Activated T-helper 2 cell treated with anti-CD3 and anti-CD28 coated beads, Interferon-gamma antibody, Interleukin-2, Interleukin-4, amounts not matched to agents 10 μg/mL and 5 μg/mL and 100 μg/mL, durations not matched to agents 14 hours and 24 hours and 36 hours (primary cell): Measurements from ENCODE around the gene PSAPL1. TPM values are rescaled to one million over a fixed set of nuclear protein-coding genes. Genes with fewer than 3 reads are reported as not detected.

ENCODE experiments used
- DNase-seq: peaks from one replicate; pipeline ENCODE4 v3.0.0; 2021; ENCODE audit warnings: low spot score
- H3K27ac Mint-ChIP-seq: one replicate; pipeline ENCODE4 v1.8.0; 2021; ENCODE audit warnings: mixed read lengths
- H3K27me3 Mint-ChIP-seq: one replicate; pipeline ENCODE4 v1.8.0; 2021; ENCODE audit warnings: low read depth, mixed read lengths
- H3K36me3 Mint-ChIP-seq: one replicate; pipeline ENCODE4 v1.8.0; 2021; ENCODE audit warnings: low read depth, mixed read lengths
- H3K4me1 Mint-ChIP-seq: one replicate; pipeline ENCODE4 v1.8.0; 2021; ENCODE audit warnings: low read depth, mixed read lengths
- H3K4me3 Mint-ChIP-seq: one replicate; pipeline ENCODE4 v1.8.0; 2021; ENCODE audit warnings: low read depth, mild to moderate bottlenecking, moderate library complexity, mixed read lengths
- H3K9me3 Mint-ChIP-seq: one replicate; pipeline ENCODE4 v1.8.0; 2021; ENCODE audit warnings: mixed read lengths
- intact Hi-C: fragments of 100-400 bp; cut with micrococcal nuclease; formaldehyde crosslinking; loops from one replicate; pipeline ENCODE4 v1.15.1; 2023
- total RNA-seq: library from RNA; stranded (reverse); gene quantifications from 2 replicates; pipeline ENCODE4 v1.2.3, GENCODE V29; 2022

PSAPL1 gene
- total RNA-seq, 1 donor from 2014 or later: not detected

DNA sequence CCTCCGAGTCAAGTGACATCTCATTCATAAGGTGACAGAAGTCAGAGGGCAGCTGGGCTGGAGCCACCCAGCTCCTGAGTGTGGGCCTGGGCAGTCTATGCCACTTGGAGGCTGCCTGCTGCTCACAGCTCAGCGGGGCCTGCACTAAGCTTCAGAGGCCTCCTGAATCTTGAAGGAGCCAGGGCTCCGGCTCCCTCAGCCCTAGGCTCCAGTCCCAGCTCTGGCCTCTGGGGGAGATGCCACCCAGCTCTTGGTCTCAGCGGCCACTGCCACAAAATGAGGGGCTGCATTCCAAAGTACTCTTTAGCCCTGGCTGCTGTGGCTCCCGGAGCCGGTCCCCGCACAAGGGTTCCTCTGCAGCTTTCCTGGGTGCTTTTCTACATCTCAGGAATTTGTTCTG is 32.7 kb upstream of the PSAPL1 start:
- intact Hi-C loops: no loop called here
- H3K4me1 Mint-ChIP-seq: no peaks in the 10 kb centered on the region
- H3K27ac Mint-ChIP-seq: no peak overlapping the region
- H3K4me3 Mint-ChIP-seq: no peak overlapping the region
- no peaks in the 10 kb centered on the region for H3K9me3 Mint-ChIP-seq
- H3K36me3 Mint-ChIP-seq: no peaks in the 10 kb centered on the region
- DNase-seq: no peak
- H3K27me3 Mint-ChIP-seq: peaks cover 5% of the 10 kb centered on the region

DNA sequence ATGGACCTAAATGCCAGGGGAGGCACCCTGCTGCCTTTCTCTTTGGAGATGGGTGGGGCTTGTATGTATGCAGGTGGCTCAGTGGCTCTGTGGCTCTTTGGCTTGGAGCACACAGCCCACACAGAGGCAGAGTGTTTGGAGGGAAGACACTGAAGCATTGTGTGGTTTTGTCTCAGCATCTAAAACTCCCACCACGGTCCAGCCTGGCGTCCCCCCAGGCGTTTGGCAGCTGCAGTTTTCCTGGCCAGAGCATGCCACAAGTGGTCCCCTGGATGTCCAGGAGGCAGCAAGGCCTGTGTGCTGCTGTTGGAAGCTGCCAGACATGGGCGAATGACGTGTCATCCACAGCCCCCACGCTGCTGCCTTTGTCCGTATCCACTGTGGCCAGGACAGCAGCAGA is 32.2 kb upstream of the PSAPL1 start:
- no peaks in the 10 kb centered on the region for H3K36me3 Mint-ChIP-seq
- H3K27ac Mint-ChIP-seq: no peak overlapping the region
- intact Hi-C loops: no loop called here
- peaks cover under 1% of the 10 kb centered on the region for H3K27me3 Mint-ChIP-seq
- H3K4me1 Mint-ChIP-seq: no peaks in the 10 kb centered on the region
- H3K9me3 Mint-ChIP-seq: no peaks in the 10 kb centered on the region
- no peak for DNase-seq
- no peak overlapping the region for H3K4me3 Mint-ChIP-seq

DNA sequence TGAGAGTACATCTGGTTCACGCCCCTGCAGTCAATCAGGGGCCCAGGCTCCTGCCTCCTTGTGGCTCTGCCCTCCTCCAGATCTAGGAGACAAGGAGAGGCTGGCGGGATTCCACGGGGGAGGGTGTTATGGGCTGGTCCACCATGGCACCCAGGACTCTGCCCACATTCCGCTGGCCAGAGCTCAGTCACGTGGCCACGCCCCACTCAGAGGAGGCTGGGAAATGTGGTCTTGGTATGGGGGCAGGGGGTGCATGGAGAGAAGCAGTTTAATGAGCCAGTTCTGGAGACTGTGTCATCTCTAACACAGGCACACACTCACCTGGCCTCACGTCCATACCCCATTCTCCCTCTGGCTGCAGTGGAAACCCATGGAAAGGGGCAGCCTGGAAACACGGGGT is 31.5 kb upstream of the PSAPL1 start:
- Mint-ChIP-seq H3K4me1 (no peaks in the 10 kb centered on the region), H3K9me3 (no peaks in the 10 kb centered on the region), H3K36me3 (no peaks in the 10 kb centered on the region), H3K4me3 (no peak overlapping the region), H3K27ac (no peak overlapping the region), H3K27me3 (no peaks in the 10 kb centered on the region)
- intact Hi-C loops: no loop called here
- no peak for DNase-seq

DNA sequence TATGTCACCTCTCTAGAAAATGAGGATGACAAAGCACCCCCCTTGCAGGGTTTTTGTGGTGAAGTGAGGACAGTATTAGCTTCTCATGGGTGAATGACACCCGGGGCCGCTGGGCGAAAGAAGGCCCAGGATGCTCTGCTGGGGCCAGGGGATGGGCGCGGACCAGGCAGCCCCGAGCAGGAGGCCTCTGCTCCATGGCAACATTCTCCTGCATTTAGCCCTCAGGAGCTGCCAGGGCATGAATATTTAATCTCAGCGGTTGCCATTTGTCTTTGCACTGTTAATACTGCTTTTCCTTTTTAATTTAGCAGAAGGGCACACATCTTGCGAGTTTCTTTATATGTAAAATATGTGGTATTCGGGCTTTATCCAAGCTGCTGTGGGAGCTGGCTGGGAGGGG is 30.3 kb upstream of the PSAPL1 start:
- H3K4me3 Mint-ChIP-seq: no peak overlapping the region
- H3K27me3 Mint-ChIP-seq: no peaks in the 10 kb centered on the region
- H3K27ac Mint-ChIP-seq: no peak overlapping the region
- intact Hi-C loops: no loop called here
- no peak for DNase-seq
- no peaks in the 10 kb centered on the region for H3K9me3 Mint-ChIP-seq
- no peaks in the 10 kb centered on the region for H3K36me3 Mint-ChIP-seq
- no peaks in the 10 kb centered on the region for H3K4me1 Mint-ChIP-seq

DNA sequence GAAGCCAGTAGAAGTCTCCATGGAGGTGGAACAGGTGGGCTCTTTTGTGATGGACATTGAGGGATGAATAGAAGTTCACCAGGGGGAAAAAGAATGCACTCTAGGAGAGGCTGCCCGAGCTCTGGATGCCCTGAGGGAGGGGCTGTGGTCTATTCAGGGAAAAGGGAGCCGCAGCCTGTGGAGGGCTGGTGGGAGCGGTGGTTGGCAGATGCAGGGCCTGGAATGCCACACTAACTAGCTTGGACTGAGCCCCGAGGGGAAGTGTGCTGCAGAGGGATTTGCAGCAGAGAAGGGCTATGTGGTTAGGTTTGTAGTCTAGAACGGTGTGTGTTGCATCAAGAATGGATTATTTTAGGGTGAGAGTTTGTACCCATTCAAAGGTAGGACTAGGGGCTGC is 29.5 kb upstream of the PSAPL1 start:
- H3K27me3 Mint-ChIP-seq: no peaks in the 10 kb centered on the region
- no peak overlapping the region for H3K4me3 Mint-ChIP-seq
- H3K4me1 Mint-ChIP-seq: no peaks in the 10 kb centered on the region
- H3K9me3 Mint-ChIP-seq: no peaks in the 10 kb centered on the region
- intact Hi-C loops: no loop called here
- H3K36me3 Mint-ChIP-seq: no peaks in the 10 kb centered on the region
- no peak overlapping the region for H3K27ac Mint-ChIP-seq
- no peak for DNase-seq

DNA sequence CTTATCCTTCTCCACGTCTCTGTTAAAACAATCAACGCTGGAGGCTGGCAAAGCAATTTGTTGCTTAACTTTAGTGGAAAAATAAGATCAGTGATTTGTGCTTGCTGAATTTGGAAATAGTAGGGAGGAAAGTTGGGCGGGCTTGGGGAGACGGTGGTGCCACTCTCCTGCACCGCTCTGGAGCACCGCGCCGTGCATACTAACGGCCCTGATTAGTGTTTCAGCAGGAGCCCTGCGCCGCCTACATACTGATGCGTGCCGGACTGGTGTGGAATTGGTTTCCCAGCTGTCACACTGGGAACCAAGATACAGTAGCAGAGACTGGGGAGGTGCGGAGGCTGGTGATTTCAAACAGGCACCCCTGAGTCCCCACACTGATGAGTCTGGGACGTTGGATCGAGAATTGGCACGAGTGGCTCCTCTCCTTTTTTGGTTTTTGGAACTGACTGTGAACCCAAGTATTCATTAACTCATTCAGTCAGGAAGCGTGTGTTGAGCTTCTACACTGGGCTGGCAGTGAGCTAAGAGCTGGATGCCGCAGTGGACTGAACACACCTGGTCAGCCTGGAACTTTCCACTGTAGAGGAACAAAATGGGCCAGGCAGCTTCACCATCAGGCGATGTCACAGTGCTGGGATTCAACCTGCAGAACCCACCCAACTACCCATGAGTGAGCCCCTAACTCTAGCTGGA is 29.0 kb upstream of the PSAPL1 start:
- Mint-ChIP-seq H3K4me3 (no peak overlapping the region), H3K27me3 (no peaks in the 10 kb centered on the region), H3K27ac (no peak overlapping the region), H3K4me1 (no peaks in the 10 kb centered on the region), H3K36me3 (no peaks in the 10 kb centered on the region), H3K9me3 (no peaks in the 10 kb centered on the region)
- intact Hi-C loops: no loop called here
- DNase-seq: no peak

DNA sequence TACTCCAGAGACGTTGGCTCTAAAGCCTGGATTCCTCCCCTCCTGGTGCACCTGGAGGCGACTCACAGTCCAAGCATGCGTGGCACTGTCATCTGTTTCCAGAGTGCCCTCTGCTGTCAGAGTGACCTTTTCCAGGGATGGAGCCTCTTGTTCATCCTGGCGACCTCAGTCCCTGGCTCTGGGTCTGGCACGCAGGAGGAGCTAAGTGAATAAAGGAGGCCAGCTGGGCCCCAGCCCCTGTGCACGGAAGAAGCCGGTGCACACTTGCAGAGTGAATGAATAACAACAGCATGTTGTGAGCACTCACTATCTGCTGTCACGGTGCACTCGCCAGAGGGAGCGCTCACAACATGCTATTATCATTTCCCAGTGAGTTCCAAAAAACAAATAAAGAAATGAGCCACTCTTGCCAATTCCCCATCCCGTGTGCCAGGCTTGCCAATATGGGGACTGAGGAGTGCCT is 27.8 kb upstream of the PSAPL1 start:
- Mint-ChIP-seq H3K27me3 (no peaks in the 10 kb centered on the region), H3K36me3 (no peaks in the 10 kb centered on the region)
- intact Hi-C loops: no loop called here

DNA sequence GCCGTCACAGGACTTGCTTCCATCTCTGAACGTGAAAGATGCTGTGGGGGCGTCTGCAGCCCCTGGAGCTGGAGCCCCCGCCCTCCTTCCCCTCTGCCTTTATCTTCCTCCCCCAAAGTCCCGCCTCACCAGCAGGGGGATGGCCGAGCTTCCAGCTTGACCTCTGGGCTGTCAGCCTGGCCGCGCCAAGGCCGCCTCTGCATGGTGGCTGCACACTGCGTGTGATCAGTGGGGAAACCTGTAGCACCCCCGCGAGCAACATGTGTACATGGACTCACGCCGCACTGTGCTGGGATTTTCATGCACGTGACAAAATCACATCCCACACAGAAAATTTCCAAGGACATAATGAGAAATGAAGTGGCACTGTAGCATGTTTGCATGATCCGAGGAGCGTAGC is 26.5 kb upstream of the PSAPL1 start:
- intact Hi-C loops: no loop called here
- DNase-seq: no peak
- no peak overlapping the region for H3K27ac Mint-ChIP-seq
- no peaks in the 10 kb centered on the region for H3K4me1 Mint-ChIP-seq
- H3K36me3 Mint-ChIP-seq: no peaks in the 10 kb centered on the region
- no peaks in the 10 kb centered on the region for H3K27me3 Mint-ChIP-seq
- no peaks in the 10 kb centered on the region for H3K9me3 Mint-ChIP-seq
- H3K4me3 Mint-ChIP-seq: no peak overlapping the region

More for the DNA sequence above, 27.8 kb upstream of the PSAPL1 start:
- no peak for DNase-seq
- Mint-ChIP-seq H3K27ac (no peak overlapping the region), H3K4me1 (no peaks in the 10 kb centered on the region), H3K9me3 (no peaks in the 10 kb centered on the region), H3K4me3 (no peak overlapping the region)

DNA sequence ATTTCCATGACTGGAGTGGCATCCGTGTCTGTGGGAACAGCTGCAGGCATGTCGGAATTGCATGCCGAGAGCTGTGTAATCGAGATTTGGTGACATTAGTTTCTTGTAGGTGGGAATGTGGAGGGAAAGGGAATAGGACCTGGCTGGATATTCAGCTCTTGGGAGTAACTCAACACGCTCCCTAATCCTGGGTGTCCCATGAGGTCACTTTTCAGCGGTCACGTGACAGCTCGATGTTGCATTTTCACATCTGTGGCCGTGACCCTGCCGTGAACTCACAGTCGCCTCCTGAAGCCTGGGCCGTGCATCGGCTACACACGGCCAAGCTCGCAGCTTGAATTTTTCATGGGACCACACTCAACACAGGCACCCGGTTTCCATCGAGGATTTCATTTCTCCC is 25.8 kb upstream of the PSAPL1 start:
- intact Hi-C loops: no loop called here
- Mint-ChIP-seq H3K4me1 (no peaks in the 10 kb centered on the region), H3K36me3 (no peaks in the 10 kb centered on the region), H3K27me3 (no peaks in the 10 kb centered on the region), H3K4me3 (no peak overlapping the region), H3K9me3 (no peaks in the 10 kb centered on the region), H3K27ac (no peak overlapping the region)
- no peak for DNase-seq

DNA sequence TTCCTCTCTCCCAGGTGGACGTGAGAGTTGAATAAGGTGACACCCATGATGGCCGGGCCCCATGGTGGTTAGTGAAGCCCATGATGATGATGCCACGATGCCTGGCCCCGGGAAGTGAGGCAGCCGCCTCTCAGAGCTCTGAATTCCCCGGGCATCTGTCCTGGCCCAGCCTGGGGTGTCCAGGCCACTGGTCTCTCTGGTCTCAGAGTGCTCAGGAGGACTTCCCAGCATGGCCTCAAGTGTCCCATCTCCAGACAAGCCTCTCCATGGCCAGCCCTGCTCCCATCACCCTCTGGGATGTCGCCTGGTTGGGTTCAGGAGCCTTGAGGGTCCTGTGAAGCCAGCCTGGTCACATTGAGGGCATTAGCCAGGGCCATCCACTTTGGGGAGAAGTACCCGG is 24.7 kb upstream of the PSAPL1 start:
- H3K4me3 Mint-ChIP-seq: no peak overlapping the region
- no peaks in the 10 kb centered on the region for H3K4me1 Mint-ChIP-seq
- no peak overlapping the region for H3K27ac Mint-ChIP-seq
- no peaks in the 10 kb centered on the region for H3K9me3 Mint-ChIP-seq
- H3K36me3 Mint-ChIP-seq: no peaks in the 10 kb centered on the region
- no peak for DNase-seq
- H3K27me3 Mint-ChIP-seq: no peaks in the 10 kb centered on the region
- intact Hi-C loops: no loop called here

DNA sequence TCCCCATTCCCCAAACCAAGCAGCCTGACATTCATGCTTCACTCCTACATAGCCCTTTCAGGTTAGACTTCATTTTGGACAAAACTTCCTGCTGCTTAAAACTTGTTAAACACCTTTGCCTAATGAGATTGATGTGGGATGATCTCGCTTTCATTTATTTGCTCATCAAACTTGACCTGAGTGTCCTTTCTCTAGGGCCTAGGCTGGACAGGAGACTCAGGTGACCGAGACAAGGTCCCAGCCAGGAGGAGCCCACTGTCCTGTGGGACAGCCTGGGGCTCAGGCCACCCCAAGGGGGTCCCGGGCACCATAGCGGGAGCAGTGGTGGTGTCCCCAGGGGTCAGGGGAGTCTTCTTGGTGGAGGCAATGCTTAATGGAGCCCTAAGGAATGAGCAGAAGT is 23.7 kb upstream of the PSAPL1 start:
- H3K27ac Mint-ChIP-seq: no peak overlapping the region
- no peaks in the 10 kb centered on the region for H3K27me3 Mint-ChIP-seq
- no peaks in the 10 kb centered on the region for H3K9me3 Mint-ChIP-seq
- H3K4me3 Mint-ChIP-seq: no peak overlapping the region
- H3K36me3 Mint-ChIP-seq: no peaks in the 10 kb centered on the region
- H3K4me1 Mint-ChIP-seq: no peaks in the 10 kb centered on the region
- intact Hi-C loops: no loop called here
- no peak for DNase-seq

DNA sequence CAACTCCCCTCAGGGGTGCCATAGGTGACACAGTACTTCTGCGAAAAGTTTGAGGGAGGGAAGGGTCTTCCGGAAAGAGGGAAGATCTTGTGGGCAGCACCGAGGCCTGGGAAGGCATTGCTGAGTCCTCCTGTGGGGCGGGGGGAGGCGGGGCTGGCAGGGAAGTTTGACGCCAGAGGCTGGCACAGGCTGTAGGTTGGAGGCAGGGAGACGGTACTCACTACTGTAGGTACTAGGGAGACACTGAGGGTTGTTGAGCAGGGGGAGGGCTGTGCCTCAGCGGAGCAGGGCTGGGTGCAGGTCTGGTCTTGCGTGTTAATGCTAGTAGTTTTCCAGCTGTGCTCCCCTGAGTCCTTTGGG is 23.3 kb upstream of the PSAPL1 start:
- H3K36me3 Mint-ChIP-seq: no peaks in the 10 kb centered on the region
- intact Hi-C loops: no loop called here
- no peak for DNase-seq
- no peak overlapping the region for H3K27ac Mint-ChIP-seq
- no peaks in the 10 kb centered on the region for H3K9me3 Mint-ChIP-seq
- H3K4me1 Mint-ChIP-seq: no peaks in the 10 kb centered on the region
- H3K27me3 Mint-ChIP-seq: no peaks in the 10 kb centered on the region
- no peak overlapping the region for H3K4me3 Mint-ChIP-seq

DNA sequence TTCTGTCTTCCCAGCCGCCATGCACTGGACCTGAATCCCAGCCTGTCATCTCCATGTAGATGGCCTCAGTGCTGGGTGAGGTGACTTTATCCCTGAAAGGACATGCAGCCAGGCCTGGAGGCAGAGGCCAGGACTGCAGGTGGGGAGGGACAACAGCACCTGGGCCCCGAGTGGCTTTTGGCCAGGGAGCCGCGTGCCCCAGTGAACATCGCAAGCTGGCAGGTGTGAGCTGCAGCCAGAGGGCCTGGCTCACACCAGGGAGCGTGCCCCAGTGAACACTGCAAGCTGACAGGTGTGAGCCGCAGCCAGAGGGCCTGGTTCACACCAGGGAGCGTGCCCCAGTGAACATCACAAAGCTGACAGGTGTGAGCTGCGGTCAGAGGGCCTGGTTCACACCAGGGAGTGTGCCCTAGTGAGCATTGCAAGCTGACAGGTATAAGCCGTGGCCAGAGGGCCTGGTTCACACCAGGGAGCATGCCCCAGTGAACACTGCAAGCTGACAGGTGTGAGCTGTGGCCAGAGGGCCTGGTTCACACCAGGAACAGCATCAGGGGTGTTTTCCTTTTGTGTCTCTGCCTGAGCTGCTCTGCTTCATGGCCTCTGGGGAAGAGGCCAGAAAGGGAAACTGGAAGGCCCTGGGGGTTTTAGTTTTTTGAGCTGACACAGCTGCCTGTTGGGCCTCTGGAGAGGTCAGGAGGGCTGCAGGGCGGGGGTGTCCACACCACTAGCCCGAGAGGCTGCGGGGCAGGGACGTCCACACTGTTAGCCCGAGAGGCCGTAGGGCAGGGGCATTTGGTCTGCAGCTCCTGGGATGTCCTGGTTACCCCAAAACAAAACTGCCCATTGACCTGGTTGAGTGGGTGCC is 22.7 kb upstream of the PSAPL1 start:
- Mint-ChIP-seq H3K36me3 (no peaks in the 10 kb centered on the region), H3K27me3 (no peaks in the 10 kb centered on the region), H3K27ac (no peak overlapping the region), H3K4me3 (no peak overlapping the region), H3K4me1 (no peaks in the 10 kb centered on the region), H3K9me3 (no peaks in the 10 kb centered on the region)
- DNase-seq: no peak
- intact Hi-C loops: no loop called here
